GM23248 (cell line): ENCODE measurements around the gene ATAD1. TPM values are rescaled to one million over a fixed set of nuclear protein-coding genes. Genes with fewer than 3 reads are reported as not detected.
"Not testable (repeated sequence)": the region's sequence is repeated elsewhere in the genome, so short reads cannot be mapped to it uniquely, and the experiment has no call there.

Source experiments
- DNase-seq: peaks from one replicate; pipeline ENCODE4 v3.0.0-alpha.2; 2015
- H2AFZ ChIP-seq: fragments of 200-600 bp; sonication (generic); 2 replicates; pipeline ENCODE4 v1.6.1; 2016; ENCODE audit warnings: antibody characterized with exemption
- H3F3A ChIP-seq: fragments of 200-600 bp; sonication (generic); 2 replicates; pipeline ENCODE4 v1.6.1; 2016; ENCODE audit warnings: mild to moderate bottlenecking, antibody characterized with exemption, mixed run types; ENCODE audit not compliant: insufficient read depth
- H3K27ac ChIP-seq: fragments of 200-600 bp; sonication (generic); 2 replicates; pipeline ENCODE4 v1.5.1; 2016; ENCODE audit warnings: mild to moderate bottlenecking
- H3K27me3 ChIP-seq: fragments of 200-600 bp; sonication (generic); replicated peaks from 2 replicates; pipeline ENCODE4 v1.6.1; 2016; ENCODE audit warnings: mild to moderate bottlenecking; ENCODE audit not compliant: insufficient read depth
- H3K36me3 ChIP-seq: fragments of 200-600 bp; sonication (generic); 2 replicates; pipeline ENCODE4 v1.6.1; 2016; ENCODE audit warnings: low read depth, mild to moderate bottlenecking
- H3K4me1 ChIP-seq: fragments of 200-600 bp; sonication (generic); 2 replicates; pipeline ENCODE4 v1.6.1; 2016; ENCODE audit warnings: mild to moderate bottlenecking; ENCODE audit not compliant: insufficient read depth
- H3K4me2 ChIP-seq: fragments of 200-600 bp; sonication (generic); one replicate; pipeline ENCODE4 v1.6.1; 2016; ENCODE audit warnings: mild to moderate bottlenecking; ENCODE audit not compliant: unreplicated experiment
- H3K4me3 ChIP-seq: fragments of 200-600 bp; sonication (generic); 2 replicates; pipeline ENCODE4 v1.5.1; 2016; ENCODE audit warnings: mild to moderate bottlenecking
- H3K79me2 ChIP-seq: fragments of 200-600 bp; sonication (generic); 2 replicates; pipeline ENCODE4 v1.6.1; 2016; ENCODE audit warnings: mild to moderate bottlenecking; ENCODE audit not compliant: insufficient read depth
- H3K9ac ChIP-seq: fragments of 200-600 bp; sonication (generic); 2 replicates; pipeline ENCODE4 v1.6.1; 2016; ENCODE audit warnings: mild to moderate bottlenecking
- H3K9me2 ChIP-seq: fragments of 200-600 bp; sonication (generic); 2 replicates; pipeline ENCODE4 v1.6.1; 2016; ENCODE audit warnings: mixed run types, mild to moderate bottlenecking, moderate library complexity; ENCODE audit not compliant: insufficient read depth
- H3K9me3 ChIP-seq: fragments of 200-600 bp; sonication (generic); one replicate; pipeline ENCODE4 v1.6.1; 2017; ENCODE audit warnings: low read depth
- H4K20me1 ChIP-seq: fragments of 200-600 bp; sonication (generic); 2 replicates; pipeline ENCODE4 v1.6.0; 2016; ENCODE audit not compliant: insufficient read depth
- EZH2 ChIP-seq: fragments of 200-600 bp; sonication (generic); IDR thresholded peaks from 2 replicates; pipeline ENCODE4 v1.6.1; 2018; ENCODE audit warnings: antibody characterized with exemption, mild to moderate bottlenecking; ENCODE audit not compliant: insufficient read depth, poor library complexity, severe bottlenecking
- EZH2phosphoT487 ChIP-seq: fragments of 200-600 bp; sonication (generic); IDR thresholded peaks from 2 replicates; pipeline ENCODE4 v1.6.1; 2018; ENCODE audit warnings: antibody characterized with exemption, moderate library complexity, mild to moderate bottlenecking, low read depth; ENCODE audit not compliant: insufficient read depth
- WGBS, 2 experiments: methylation state at CpG; one replicate each; pipeline ENCODE4 v1.1.6; 2015 to 2017; ENCODE audit warnings: low lambda C conversion rate in 2 of 2, low coverage in 1 of 2; ENCODE audit errors: missing lambda C conversion rate in 2 of 2; 5-methylcytosine and 5-hydroxymethylcytosine counted together
- in situ Hi-C: fragments of 300-500 bp; cut with MboI; formaldehyde crosslinking; loops from 2 replicates; pipeline ENCODE4 v1.15.0; 2020
- polyA plus RNA-seq: library from polyadenylated mRNA; unstranded; fragments of >200 nt; fragmentation: Nextera tagmentation; extraction: Ambion mirVana; gene quantifications from 2 replicates; pipeline ENCODE4 v1.2.1, GENCODE V29; 2016
- total RNA-seq: library from RNA; depleted of rRNA; stranded (reverse); fragments of >200 nt; shearing (Covaris generic); gene quantifications from 2 replicates; pipeline ENCODE4 v1.2.3, GENCODE V29; 2014

The ATAD1 gene
- total and polyA plus RNA-seq, 2 experiments from 2014 or later: 52.4 to 66.8 TPM

- peak; percentile 89 for DNase-seq
- H3K27ac ChIP-seq: peak overlapping the region; percentile 32; the same call in 1 of the 2 replicates
- no peak overlapping the region for H3K9ac ChIP-seq
- H3K27me3 ChIP-seq: no peaks in the 10 kb centered on the region
- TF ChIP-seq EZH2: no peak
- TF ChIP-seq EZH2phosphoT487: no peak
- no peaks in the 10 kb centered on the region for H3K9me2 ChIP-seq
- H3K36me3 ChIP-seq: peaks cover 22% of the 10 kb centered on the region; the same call in 1 of the 2 replicates
- H3F3A ChIP-seq: peaks cover 12% of the 10 kb centered on the region
- H3K4me3 ChIP-seq: no peak overlapping the region
- H3K9me3 ChIP-seq: no peaks in the 10 kb centered on the region
- H2AFZ ChIP-seq: no peak overlapping the region
- in situ Hi-C loops: no loop called here
- no peaks in the 10 kb centered on the region for H3K79me2 ChIP-seq
- no peak overlapping the region for H3K4me2 ChIP-seq
- peaks cover 4% of the 10 kb centered on the region for H3K4me1 ChIP-seq
- no peaks in the 10 kb centered on the region for H4K20me1 ChIP-seq
These were observed 77.8 kb downstream of the ATAD1 start for GRCh38 chr10:87740254-87740655.

- no peaks in the 10 kb centered on the region for H3K79me2 ChIP-seq
- no peaks in the 10 kb centered on the region for H3K9me3 ChIP-seq
- H3K4me1 ChIP-seq: peaks cover 4% of the 10 kb centered on the region
- H2AFZ ChIP-seq: no peak overlapping the region
- TF ChIP-seq EZH2 (no peak), EZH2phosphoT487 (no peak)
- DNase-seq: no peak
- H3K36me3 ChIP-seq: peaks cover 19% of the 10 kb centered on the region; the same call in 1 of the 2 replicates
- no peak overlapping the region for H3K4me3 ChIP-seq
- no peaks in the 10 kb centered on the region for H4K20me1 ChIP-seq
- H3K9ac ChIP-seq: no peak overlapping the region
- peaks cover 12% of the 10 kb centered on the region for H3F3A ChIP-seq
- H3K9me2 ChIP-seq: no peaks in the 10 kb centered on the region
- no peaks in the 10 kb centered on the region for H3K27me3 ChIP-seq
- H3K27ac ChIP-seq: 0 out of 2 replicates have a peak overlapping the region, but pooled peaks have one; percentile 12
- 65 to 73% methylated on average over 4 of the region's 4 CpGs for WGBS, 2 experiments
- in situ Hi-C loops: loop anchor here (10.0 kb wide), 1 partner anchor 205 kb away; no protein-coding TSS in a partner anchor
- no peak overlapping the region for H3K4me2 ChIP-seq
These were observed 78.3 kb downstream of the ATAD1 start for GRCh38 chr10:87739703-87740102.

GRCh38 chr10:87738253-87738652 is 79.8 kb downstream of the ATAD1 start:
- not testable (repeated sequence) for H3K27ac ChIP-seq, H3K9me2 ChIP-seq, H3K4me1 ChIP-seq, H3K27me3 ChIP-seq, H3K79me2 ChIP-seq, H3K9me3 ChIP-seq, H3K36me3 ChIP-seq, H3K4me2 ChIP-seq, H3K9ac ChIP-seq, DNase-seq, H3K4me3 ChIP-seq, H4K20me1 ChIP-seq, H2AFZ ChIP-seq
- WGBS, 2 experiments: 100% methylated on average over 1 of the region's 1 CpG
- in situ Hi-C loops: loop anchor here (10.0 kb wide), 1 partner anchor 203 kb away; no protein-coding TSS in a partner anchor
- H3F3A ChIP-seq: peaks cover 12% of the 10 kb centered on the region

- H3K4me1 ChIP-seq: no peaks in the 10 kb centered on the region
- peaks cover 8% of the 10 kb centered on the region for H3F3A ChIP-seq
- in situ Hi-C loops: loop anchor here (10.0 kb wide), 1 partner anchor 200 kb away; no protein-coding TSS in a partner anchor
- DNase-seq: peak; percentile 62
- H3K36me3 ChIP-seq: no peaks in the 10 kb centered on the region; the same call in 1 of the 2 replicates
- H3K9me2 ChIP-seq: no peaks in the 10 kb centered on the region
- no peak overlapping the region for H3K27ac ChIP-seq
- no peaks in the 10 kb centered on the region for H3K79me2 ChIP-seq
- no peak overlapping the region for H2AFZ ChIP-seq
- no peak for TF ChIP-seq EZH2
- TF ChIP-seq EZH2phosphoT487: no peak
- no peaks in the 10 kb centered on the region for H4K20me1 ChIP-seq
- 40 to 44% methylated on average over 7 of the region's 7 CpGs for WGBS, 2 experiments
- H3K9me3 ChIP-seq: no peaks in the 10 kb centered on the region
- H3K9ac ChIP-seq: no peak overlapping the region
- no peaks in the 10 kb centered on the region for H3K27me3 ChIP-seq
- H3K4me2 ChIP-seq: no peak overlapping the region
- H3K4me3 ChIP-seq: no peak overlapping the region
These were observed 82.8 kb downstream of the ATAD1 start for GRCh38 chr10:87734987-87735827.
